Measurements from ENCODE around the gene SPTA1. TPM values are rescaled to one million over a fixed set of nuclear protein-coding genes. Genes with fewer than 3 reads are reported as not detected.
"Not testable (repeated sequence)": the region's sequence is repeated elsewhere in the genome, so short reads cannot be mapped to it uniquely, and the experiment has no call there.

The SPTA1 gene
- total RNA-seq, 1 donor from 2014 or later = 0.09 TPM

DNA sequence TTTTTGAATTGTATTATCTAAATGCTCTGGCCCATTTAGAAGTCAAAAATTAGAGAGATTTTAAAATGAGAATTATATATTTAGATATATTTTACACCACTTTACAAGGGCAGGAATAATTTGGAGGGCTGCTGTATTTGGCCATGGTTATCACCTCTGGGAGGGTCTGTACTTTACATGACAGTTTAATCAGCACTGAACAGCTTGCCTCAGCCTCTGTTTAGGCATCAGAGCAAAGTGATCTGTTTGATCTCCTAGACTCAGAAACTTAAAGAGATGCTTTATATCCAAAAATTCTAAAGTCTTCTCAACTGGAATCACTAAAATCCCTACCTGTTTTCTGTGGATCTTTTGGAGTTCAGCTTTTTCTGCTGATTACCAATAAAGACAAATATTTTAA, 5.4 kb upstream of the SPTA1 start:
- Histone ChIP-seq H3K79me2 (ENCODE audit: insufficient read depth, low read length) (no peaks in the 10 kb centered on the region), H3K4me2 (ENCODE audit: low read length) (no peak overlapping the region), H3K9me3 (ENCODE audit: insufficient read depth, low read depth, low read length) (no peaks in the 10 kb centered on the region), H3K36me3 (ENCODE audit: insufficient read depth, low read length) (no peaks in the 10 kb centered on the region), H3K4me1 (ENCODE audit: insufficient read depth, low read length) (no peaks in the 10 kb centered on the region), H3K27ac (ENCODE audit: low read depth, low read length) (no peak overlapping the region), H4K20me1 (ENCODE audit: insufficient read depth, low read length) (no peaks in the 10 kb centered on the region), H3K9ac (ENCODE audit: low read length) (no peak overlapping the region), H3K27me3 (ENCODE audit: insufficient read depth, low read length) (no peaks in the 10 kb centered on the region), H3K4me3 (ENCODE audit: insufficient read depth, low read depth, low read length) (no peak overlapping the region), H2AFZ (ENCODE audit: low read depth, low read length) (no peak overlapping the region)
- DNase-seq (ENCODE audit: low read depth) (no peak), FAIRE-seq (no peak)
- Mint-ChIP-seq H3K27me3 (ENCODE audit: low read depth, unreplicated experiment) (peaks cover 9% of the 10 kb centered on the region), H3K27ac (ENCODE audit: unreplicated experiment) (no peak overlapping the region), H3K9me3 (ENCODE audit: unreplicated experiment) (no peaks in the 10 kb centered on the region), H3K36me3 (ENCODE audit: low read depth, unreplicated experiment) (no peaks in the 10 kb centered on the region), H3K4me1 (ENCODE audit: low read depth, unreplicated experiment) (no peaks in the 10 kb centered on the region), H3K4me3 (ENCODE audit: unreplicated experiment) (no peak overlapping the region)
- no peak for TF ChIP-seq EZH2 (IDR thresholded peaks at IDR 0.05; ENCODE audit: insufficient read depth, low read length)
- TF ChIP-seq, protein P1, sequence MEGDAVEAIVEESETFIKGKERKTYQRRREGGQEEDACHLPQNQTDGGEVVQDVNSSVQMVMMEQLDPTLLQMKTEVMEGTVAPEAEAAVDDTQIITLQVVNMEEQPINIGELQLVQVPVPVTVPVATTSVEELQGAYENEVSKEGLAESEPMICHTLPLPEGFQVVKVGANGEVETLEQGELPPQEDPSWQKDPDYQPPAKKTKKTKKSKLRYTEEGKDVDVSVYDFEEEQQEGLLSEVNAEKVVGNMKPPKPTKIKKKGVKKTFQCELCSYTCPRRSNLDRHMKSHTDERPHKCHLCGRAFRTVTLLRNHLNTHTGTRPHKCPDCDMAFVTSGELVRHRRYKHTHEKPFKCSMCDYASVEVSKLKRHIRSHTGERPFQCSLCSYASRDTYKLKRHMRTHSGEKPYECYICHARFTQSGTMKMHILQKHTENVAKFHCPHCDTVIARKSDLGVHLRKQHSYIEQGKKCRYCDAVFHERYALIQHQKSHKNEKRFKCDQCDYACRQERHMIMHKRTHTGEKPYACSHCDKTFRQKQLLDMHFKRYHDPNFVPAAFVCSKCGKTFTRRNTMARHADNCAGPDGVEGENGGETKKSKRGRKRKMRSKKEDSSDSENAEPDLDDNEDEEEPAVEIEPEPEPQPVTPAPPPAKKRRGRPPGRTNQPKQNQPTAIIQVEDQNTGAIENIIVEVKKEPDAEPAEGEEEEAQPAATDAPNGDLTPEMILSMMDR (IDR thresholded peaks at IDR 0.05; ENCODE audit: insufficient read depth, low read depth, low read length) = no peak

DNA sequence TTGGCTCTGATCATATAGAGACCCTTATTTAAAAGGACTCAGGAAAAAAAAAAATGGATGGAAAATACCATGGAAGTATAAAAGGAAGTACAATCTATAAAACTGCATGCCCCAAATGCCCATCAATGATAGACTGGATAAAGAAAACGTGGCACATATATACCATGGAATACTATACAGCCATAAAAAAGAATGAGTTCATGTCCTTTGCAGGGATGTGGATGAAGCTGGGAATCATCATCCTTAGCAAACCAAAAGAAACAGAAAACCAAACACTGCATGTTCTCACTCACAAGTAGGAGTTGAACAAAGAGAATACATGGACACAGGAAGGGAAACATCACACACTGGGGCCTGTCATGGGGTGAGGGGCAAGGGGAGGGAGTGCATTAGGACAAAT, 4.6 kb upstream of the SPTA1 start:
- H3K9me3 Mint-ChIP-seq (ENCODE audit: unreplicated experiment); H3K4me1 ChIP-seq (ENCODE audit: insufficient read depth, low read length); H3K36me3 Mint-ChIP-seq (ENCODE audit: low read depth, unreplicated experiment); FAIRE-seq; H3K4me3 ChIP-seq (ENCODE audit: insufficient read depth, low read depth, low read length); H3K4me3 Mint-ChIP-seq (ENCODE audit: unreplicated experiment); H3K27ac ChIP-seq (ENCODE audit: low read depth, low read length); H3K9ac ChIP-seq (ENCODE audit: low read length); H3K4me2 ChIP-seq (ENCODE audit: low read length); H3K4me1 Mint-ChIP-seq (ENCODE audit: low read depth, unreplicated experiment); H3K27me3 ChIP-seq (ENCODE audit: insufficient read depth, low read length); H3K27ac Mint-ChIP-seq (ENCODE audit: unreplicated experiment); H3K27me3 Mint-ChIP-seq (ENCODE audit: low read depth, unreplicated experiment); H3K36me3 ChIP-seq (ENCODE audit: insufficient read depth, low read length); H2AFZ ChIP-seq (ENCODE audit: low read depth, low read length); H4K20me1 ChIP-seq (ENCODE audit: insufficient read depth, low read length); H3K79me2 ChIP-seq (ENCODE audit: insufficient read depth, low read length); DNase-seq (ENCODE audit: low read depth); H3K9me3 ChIP-seq (ENCODE audit: insufficient read depth, low read depth, low read length): not testable (repeated sequence)

DNA sequence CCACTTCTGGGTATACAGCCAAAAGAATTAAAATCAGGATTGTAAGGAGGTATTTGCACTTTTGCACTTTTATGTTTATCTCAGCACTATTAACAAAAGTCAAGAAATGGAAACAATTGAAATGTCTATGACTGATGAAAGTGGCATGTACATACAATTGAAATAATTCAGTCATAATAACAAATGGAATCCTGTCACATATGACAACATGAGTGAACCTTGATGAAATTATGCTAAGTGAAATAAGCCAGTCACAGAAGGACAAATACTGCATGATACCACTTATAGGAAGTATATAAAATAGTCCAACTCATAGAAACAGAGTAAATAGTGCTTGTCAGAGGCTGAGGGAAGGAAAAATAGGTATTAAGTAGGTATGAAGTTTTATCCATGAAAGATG, 3.4 kb upstream of the SPTA1 start:
- DNase-seq (ENCODE audit: low read depth) (no peak), FAIRE-seq (no peak)
- Histone ChIP-seq H3K9ac (ENCODE audit: low read length) (no peak overlapping the region), H3K36me3 (ENCODE audit: insufficient read depth, low read length) (no peaks in the 10 kb centered on the region), H3K9me3 (ENCODE audit: insufficient read depth, low read depth, low read length) (no peaks in the 10 kb centered on the region), H3K79me2 (ENCODE audit: insufficient read depth, low read length) (no peaks in the 10 kb centered on the region), H3K4me3 (ENCODE audit: insufficient read depth, low read depth, low read length) (no peak overlapping the region), H3K4me1 (ENCODE audit: insufficient read depth, low read length) (no peaks in the 10 kb centered on the region), H3K27ac (ENCODE audit: low read depth, low read length) (no peak overlapping the region), H3K4me2 (ENCODE audit: low read length) (no peak overlapping the region), H2AFZ (ENCODE audit: low read depth, low read length) (no peak overlapping the region), H3K27me3 (ENCODE audit: insufficient read depth, low read length) (no peaks in the 10 kb centered on the region), H4K20me1 (ENCODE audit: insufficient read depth, low read length) (no peaks in the 10 kb centered on the region)
- TF ChIP-seq, protein P1 (IDR thresholded peaks at IDR 0.05; ENCODE audit: insufficient read depth, low read depth, low read length) = no peak
- no peak for TF ChIP-seq EZH2 (IDR thresholded peaks at IDR 0.05; ENCODE audit: insufficient read depth, low read length)
- Mint-ChIP-seq H3K27ac (ENCODE audit: unreplicated experiment) (no peak overlapping the region), H3K9me3 (ENCODE audit: unreplicated experiment) (no peaks in the 10 kb centered on the region), H3K4me1 (ENCODE audit: low read depth, unreplicated experiment) (no peaks in the 10 kb centered on the region), H3K4me3 (ENCODE audit: unreplicated experiment) (no peak overlapping the region), H3K36me3 (ENCODE audit: low read depth, unreplicated experiment) (no peaks in the 10 kb centered on the region), H3K27me3 (ENCODE audit: low read depth, unreplicated experiment) (peaks cover 4% of the 10 kb centered on the region)

Measured in astrocyte (in vitro differentiated cells and primary cell).